Naive B cell (primary cell): ENCODE data around the gene KRTAP10-9. TPM values are rescaled to one million over a fixed set of nuclear protein-coding genes. Genes with fewer than 3 reads are reported as not detected.

Experiments
- polyA plus RNA-seq, 6 donors: library from polyadenylated mRNA; unstranded; fragments of 300-500 nt; fragmentation: Illumina TruSeq; gene quantifications; one replicate each; pipeline ENCODE4 v1.2.3, GENCODE V29; 2021; ENCODE audit warnings: low read depth in 6 of 6

KRTAP10-9 gene
- polyA plus RNA-seq, 6 donors from 2014 or later = not detected

Other genes starting within 250 kb of the KRTAP10-9 start
- gene LRRC3, start 171.6 kb upstream of the KRTAP10-9 start, polyA plus RNA-seq = 1 to 10 TPM in 1 of 6 donors, under 1 TPM in 5; 0.12 to 2.0 (median 0.64) TPM
- gene KRTAP10-1, start 86.9 kb upstream of the KRTAP10-9 start, polyA plus RNA-seq = not detected
- not detected for gene KRTAP10-2, start 75.6 kb upstream of the KRTAP10-9 start, polyA plus RNA-seq
- not detected for gene KRTAP10-3, start 68.3 kb upstream of the KRTAP10-9 start, polyA plus RNA-seq
- not detected for gene KRTAP10-4, start 53.4 kb upstream of the KRTAP10-9 start, polyA plus RNA-seq
- gene KRTAP10-5, start 46.5 kb upstream of the KRTAP10-9 start, polyA plus RNA-seq = not detected
- not detected for gene KRTAP10-6, start 34.6 kb upstream of the KRTAP10-9 start, polyA plus RNA-seq
- gene KRTAP10-7, start 26.5 kb upstream of the KRTAP10-9 start, polyA plus RNA-seq = not detected
- gene KRTAP10-8, start 15.0 kb upstream of the KRTAP10-9 start, polyA plus RNA-seq = not detected
- gene KRTAP10-10, start 10.3 kb downstream of the KRTAP10-9 start, polyA plus RNA-seq = not detected
- gene KRTAP10-11, start 19.3 kb downstream of the KRTAP10-9 start, polyA plus RNA-seq = not detected
- gene KRTAP12-4, start 27.6 kb downstream of the KRTAP10-9 start, polyA plus RNA-seq = not detected
- gene KRTAP12-3, start 30.8 kb downstream of the KRTAP10-9 start, polyA plus RNA-seq = not detected
- gene KRTAP12-2, start 39.8 kb downstream of the KRTAP10-9 start, polyA plus RNA-seq = not detected
- not detected for gene KRTAP12-1, start 55.1 kb downstream of the KRTAP10-9 start, polyA plus RNA-seq
- not detected for gene KRTAP10-12, start 70.1 kb downstream of the KRTAP10-9 start, polyA plus RNA-seq
- not detected for gene TSPEAR, start 84.5 kb downstream of the KRTAP10-9 start, polyA plus RNA-seq
- gene UBE2G2, start 174.7 kb downstream of the KRTAP10-9 start, polyA plus RNA-seq = 10 to 100 TPM; 53.8 to 72.5 (median 59.5) TPM
- 100 to 1,000 TPM in 1 of 6 donors, 10 to 100 TPM in 5; 71.2 to 100 (median 79.5) TPM for gene SUMO3, start 191.0 kb downstream of the KRTAP10-9 start, polyA plus RNA-seq
- 10 to 100 TPM; 28.1 to 43.5 (median 36.1) TPM for gene PTTG1IP, start 246.6 kb downstream of the KRTAP10-9 start, polyA plus RNA-seq